PC-9 (cell line): ENCODE measurements around the gene UGT2B11. TPM values are rescaled to one million over a fixed set of nuclear protein-coding genes. Genes with fewer than 3 reads are reported as not detected.
"Not testable (repeated sequence)": the region's sequence is repeated elsewhere in the genome, so short reads cannot be mapped to it uniquely, and the experiment has no call there.

Experiments used
- BruUV-seq: library from RNA; stranded (reverse); fragments of 400-500 nt; replicated peaks from 2 replicates; lab custom pipeline; 2021; lab: Mats Ljungman, UMichigan
- CTCF ChIA-PET: fragments of 300-600 bp; sonication (Branson Sonifier 250); formaldehyde crosslinking; loops from one replicate; lab custom pipeline; 2022; ENCODE audit warnings: antibody characterized with exemption; lab: Charles Lee
- POLR2A ChIA-PET: fragments of 300-600 bp; sonication (Branson Sonifier 250); formaldehyde crosslinking; loops from one replicate; lab custom pipeline; 2022; ENCODE audit warnings: antibody characterized with exemption; ENCODE audit not compliant: unreplicated experiment; lab: Charles Lee
- DNase-seq, 2 experiments: peaks; one replicate each; pipeline versions ENCODE4 v3.0.0 to v3.0.0-alpha.2; 2015 to 2022; ENCODE audit warnings: mixed read lengths in 1 of 2
- H2AFZ ChIP-seq: fragments of 200-600 bp; sonication (generic); 2 replicates; pipeline ENCODE4 v1.8.1; 2017; ENCODE audit warnings: antibody characterized with exemption
- H3F3A ChIP-seq: fragments of 200-600 bp; sonication (generic); 2 replicates; pipeline ENCODE4 v1.8.1; 2017; ENCODE audit warnings: antibody characterized with exemption, mild to moderate bottlenecking, low read depth; ENCODE audit not compliant: insufficient read depth
- H3K27ac ChIP-seq: fragments of 200-600 bp; sonication (generic); 2 replicates; pipeline ENCODE4 v1.6.1; 2016; ENCODE audit warnings: mixed run types
- H3K27me3 ChIP-seq: fragments of 200-600 bp; sonication (generic); 2 replicates; pipeline ENCODE4 v1.6.1; 2016; ENCODE audit warnings: low read depth, mixed run types; ENCODE audit not compliant: insufficient read depth
- H3K36me3 ChIP-seq: fragments of 200-600 bp; sonication (generic); 2 replicates; pipeline ENCODE4 v1.6.1; 2016; ENCODE audit warnings: low read depth, mixed run types
- H3K4me1 ChIP-seq: fragments of 200-600 bp; sonication (generic); replicated peaks from 2 replicates; pipeline ENCODE4 v1.6.1; 2016; ENCODE audit warnings: mixed run types; ENCODE audit not compliant: insufficient read depth
- H3K4me2 ChIP-seq: fragments of 200-600 bp; sonication (generic); 2 replicates; pipeline ENCODE4 v1.6.1; 2017; ENCODE audit warnings: mixed run types
- H3K4me3 ChIP-seq: fragments of 200-600 bp; sonication (generic); 2 replicates; pipeline ENCODE4 v1.6.1; 2016; ENCODE audit warnings: mixed run types
- H3K79me2 ChIP-seq: fragments of 200-600 bp; sonication (generic); 2 replicates; pipeline ENCODE4 v1.6.1; 2017; ENCODE audit warnings: low read depth, mixed run types
- H3K9me2 ChIP-seq: fragments of 200-600 bp; sonication (generic); 2 replicates; pipeline ENCODE4 v1.8.1; 2017; ENCODE audit warnings: mild to moderate bottlenecking; ENCODE audit not compliant: insufficient read depth
- H3K9me3 ChIP-seq: fragments of 200-600 bp; sonication (generic); 2 replicates; pipeline ENCODE4 v1.8.1; 2016; ENCODE audit warnings: low read depth; ENCODE audit not compliant: insufficient read depth
- H4K20me1 ChIP-seq: fragments of 200-600 bp; sonication (generic); 2 replicates; pipeline ENCODE4 v1.8.1; 2017; ENCODE audit not compliant: insufficient read depth
- CTCF ChIP-seq: fragments of 200-600 bp; sonication (generic); conservative IDR thresholded peaks from 2 replicates; pipeline ENCODE4 v1.6.1; 2017; ENCODE audit warnings: mixed run types, antibody characterized with exemption, mild to moderate bottlenecking, moderate library complexity
- intact Hi-C: fragments of 100-400 bp; cut with micrococcal nuclease; formaldehyde crosslinking; loops from one replicate; pipeline ENCODE4 v1.10.0; 2022; ENCODE audit not compliant: unreplicated experiment
- total RNA-seq: library from RNA; stranded (reverse); gene quantifications from 2 replicates; pipeline ENCODE4 v1.2.3, GENCODE V29; 2021

Gene UGT2B11
- total RNA-seq, 1 experiment from 2014 or later = not detected

- DNase-seq, H4K20me1 ChIP-seq, POLR2A ChIA-PET, H3K9me2 ChIP-seq, H3K36me3 ChIP-seq, intact Hi-C loops, H3K79me2 ChIP-seq, H3K4me1 ChIP-seq, BruUV-seq, H3K27ac ChIP-seq, H3K27me3 ChIP-seq, CTCF ChIA-PET, H3K9me3 ChIP-seq, H3F3A ChIP-seq, H3K4me2 ChIP-seq, H3K4me3 ChIP-seq, H2AFZ ChIP-seq: not testable (repeated sequence)
Measured at GRCh38 chr4:69190621-69191020, 23.9 kb downstream of the UGT2B11 start.

- H4K20me1 ChIP-seq, H3F3A ChIP-seq, H3K4me1 ChIP-seq, H2AFZ ChIP-seq, H3K9me2 ChIP-seq, BruUV-seq, H3K4me2 ChIP-seq, H3K27ac ChIP-seq, DNase-seq, H3K79me2 ChIP-seq, H3K4me3 ChIP-seq, H3K27me3 ChIP-seq, CTCF ChIA-PET, intact Hi-C loops, H3K9me3 ChIP-seq, POLR2A ChIA-PET, H3K36me3 ChIP-seq: not testable (repeated sequence)
Measured at GRCh38 chr4:69181519-69182169, 32.9 kb downstream of the UGT2B11 start.

- DNase-seq, H3K4me2 ChIP-seq, intact Hi-C loops, H3K4me1 ChIP-seq, H3K9me3 ChIP-seq, H2AFZ ChIP-seq, CTCF ChIA-PET, H3K27me3 ChIP-seq, H3F3A ChIP-seq, POLR2A ChIA-PET, H3K27ac ChIP-seq, H3K36me3 ChIP-seq, H3K79me2 ChIP-seq, H3K4me3 ChIP-seq, H4K20me1 ChIP-seq, H3K9me2 ChIP-seq, BruUV-seq: not testable (repeated sequence)
Measured at GRCh38 chr4:69179817-69180216, 34.7 kb downstream of the UGT2B11 start.

GRCh38 chr4:69178751-69179205 lies 35.8 kb downstream of the UGT2B11 start:
- CTCF ChIA-PET, BruUV-seq, POLR2A ChIA-PET, H3K4me2 ChIP-seq, H3K27me3 ChIP-seq, H3K4me1 ChIP-seq, H3K36me3 ChIP-seq, H3K27ac ChIP-seq, H2AFZ ChIP-seq, H3F3A ChIP-seq, intact Hi-C loops, H3K9me2 ChIP-seq, H3K9me3 ChIP-seq, H3K79me2 ChIP-seq, DNase-seq, H3K4me3 ChIP-seq, H4K20me1 ChIP-seq: not testable (repeated sequence)

- H3F3A ChIP-seq, H3K27ac ChIP-seq, CTCF ChIA-PET, H4K20me1 ChIP-seq, POLR2A ChIA-PET, H3K4me2 ChIP-seq, H3K36me3 ChIP-seq, H3K9me3 ChIP-seq, H3K4me1 ChIP-seq, H3K9me2 ChIP-seq, H3K4me3 ChIP-seq, H3K79me2 ChIP-seq, H2AFZ ChIP-seq, H3K27me3 ChIP-seq, BruUV-seq: not testable (repeated sequence)
- TF ChIP-seq CTCF = peak; percentile 69
- intact Hi-C loops = loop anchor here (1.0 to 5.0 kb wide), 2 partner anchors 672 to 898 kb away; no protein-coding TSS in a partner anchor
- peak in 1 of 2 experiments; percentile 29 for DNase-seq
Measured at GRCh38 chr4:69170233-69171134, 44.1 kb downstream of the UGT2B11 start.

GRCh38 chr4:69169171-69169570 lies 45.4 kb downstream of the UGT2B11 start:
- H3K9me3 ChIP-seq, BruUV-seq, H3K27ac ChIP-seq, DNase-seq, H3F3A ChIP-seq, H3K4me3 ChIP-seq, CTCF ChIA-PET, H3K27me3 ChIP-seq, H3K4me2 ChIP-seq, H4K20me1 ChIP-seq, H3K79me2 ChIP-seq, H3K4me1 ChIP-seq, H3K9me2 ChIP-seq, H3K36me3 ChIP-seq, POLR2A ChIA-PET, H2AFZ ChIP-seq, intact Hi-C loops: not testable (repeated sequence)
